Activated B cell treated with CpG ODN at 0.5 μM for 24 hours (primary cell): Measurements from ENCODE around the gene RLF. TPM values are rescaled to one million over a fixed set of nuclear protein-coding genes. Genes with fewer than 3 reads are reported as not detected.
A peak's percentile ranks its signal among the peaks of the same experiment; 100 is the strongest.

ENCODE experiments used
- ATAC-seq: fragments of 200-7000 bp; cut with Tn5 transposase; one replicate; pipeline ENCODE4 v1.10.0; 2021; ENCODE audit warnings: low read depth, mild to moderate bottlenecking, moderate library complexity
- CTCF ChIA-PET: fragments of 350-600 bp; sonication (Branson Sonifier 250); formaldehyde crosslinking; loops from one replicate; lab custom pipeline; 2021; ENCODE audit warnings: antibody characterized with exemption; lab: Charles Lee
- POLR2A ChIA-PET: fragments of 350-600 bp; sonication (Branson Sonifier 250); formaldehyde crosslinking; loops from one replicate; lab custom pipeline; 2021; ENCODE audit warnings: antibody characterized with exemption; lab: Charles Lee
- DNase-seq: peaks from one replicate; pipeline ENCODE4 v3.0.0; 2022
- H3K27ac Mint-ChIP-seq: one replicate; pipeline ENCODE4 v1.8.0; 2020; ENCODE audit warnings: mixed read lengths
- H3K27me3 Mint-ChIP-seq: one replicate; pipeline ENCODE4 v1.8.0; 2021; ENCODE audit warnings: mixed read lengths
- H3K36me3 Mint-ChIP-seq: one replicate; pipeline ENCODE4 v1.8.0; 2021; ENCODE audit warnings: low read depth, mixed read lengths
- H3K4me1 Mint-ChIP-seq: one replicate; pipeline ENCODE4 v1.8.0; 2021; ENCODE audit warnings: mixed read lengths
- H3K4me3 Mint-ChIP-seq: one replicate; pipeline ENCODE4 v1.8.0; 2020; ENCODE audit warnings: mild to moderate bottlenecking, mixed read lengths
- H3K9me3 Mint-ChIP-seq: one replicate; pipeline ENCODE4 v1.8.0; 2020; ENCODE audit warnings: mixed read lengths
- intact Hi-C: fragments of 100-400 bp; cut with micrococcal nuclease; formaldehyde crosslinking; loops from one replicate; pipeline ENCODE4 v1.15.1; 2024
- total RNA-seq: library from RNA; stranded (reverse); gene quantifications from 2 replicates; pipeline ENCODE4 v1.2.3, GENCODE V29; 2022
- TF ChIP-seq, protein P1 (sequence below): fragments of 200-600 bp; IDR thresholded peaks from one replicate; pipeline ENCODE4 v1.8.0; 2022; ENCODE audit warnings: antibody characterized with exemption, mild to moderate bottlenecking

Gene RLF, protein sequence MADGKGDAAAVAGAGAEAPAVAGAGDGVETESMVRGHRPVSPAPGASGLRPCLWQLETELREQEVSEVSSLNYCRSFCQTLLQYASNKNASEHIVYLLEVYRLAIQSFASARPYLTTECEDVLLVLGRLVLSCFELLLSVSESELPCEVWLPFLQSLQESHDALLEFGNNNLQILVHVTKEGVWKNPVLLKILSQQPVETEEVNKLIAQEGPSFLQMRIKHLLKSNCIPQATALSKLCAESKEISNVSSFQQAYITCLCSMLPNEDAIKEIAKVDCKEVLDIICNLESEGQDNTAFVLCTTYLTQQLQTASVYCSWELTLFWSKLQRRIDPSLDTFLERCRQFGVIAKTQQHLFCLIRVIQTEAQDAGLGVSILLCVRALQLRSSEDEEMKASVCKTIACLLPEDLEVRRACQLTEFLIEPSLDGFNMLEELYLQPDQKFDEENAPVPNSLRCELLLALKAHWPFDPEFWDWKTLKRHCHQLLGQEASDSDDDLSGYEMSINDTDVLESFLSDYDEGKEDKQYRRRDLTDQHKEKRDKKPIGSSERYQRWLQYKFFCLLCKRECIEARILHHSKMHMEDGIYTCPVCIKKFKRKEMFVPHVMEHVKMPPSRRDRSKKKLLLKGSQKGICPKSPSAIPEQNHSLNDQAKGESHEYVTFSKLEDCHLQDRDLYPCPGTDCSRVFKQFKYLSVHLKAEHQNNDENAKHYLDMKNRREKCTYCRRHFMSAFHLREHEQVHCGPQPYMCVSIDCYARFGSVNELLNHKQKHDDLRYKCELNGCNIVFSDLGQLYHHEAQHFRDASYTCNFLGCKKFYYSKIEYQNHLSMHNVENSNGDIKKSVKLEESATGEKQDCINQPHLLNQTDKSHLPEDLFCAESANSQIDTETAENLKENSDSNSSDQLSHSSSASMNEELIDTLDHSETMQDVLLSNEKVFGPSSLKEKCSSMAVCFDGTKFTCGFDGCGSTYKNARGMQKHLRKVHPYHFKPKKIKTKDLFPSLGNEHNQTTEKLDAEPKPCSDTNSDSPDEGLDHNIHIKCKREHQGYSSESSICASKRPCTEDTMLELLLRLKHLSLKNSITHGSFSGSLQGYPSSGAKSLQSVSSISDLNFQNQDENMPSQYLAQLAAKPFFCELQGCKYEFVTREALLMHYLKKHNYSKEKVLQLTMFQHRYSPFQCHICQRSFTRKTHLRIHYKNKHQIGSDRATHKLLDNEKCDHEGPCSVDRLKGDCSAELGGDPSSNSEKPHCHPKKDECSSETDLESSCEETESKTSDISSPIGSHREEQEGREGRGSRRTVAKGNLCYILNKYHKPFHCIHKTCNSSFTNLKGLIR (N-terminal part only)
- total RNA-seq: 18.1 and 19.2 TPM in 2 replicates

DNA sequence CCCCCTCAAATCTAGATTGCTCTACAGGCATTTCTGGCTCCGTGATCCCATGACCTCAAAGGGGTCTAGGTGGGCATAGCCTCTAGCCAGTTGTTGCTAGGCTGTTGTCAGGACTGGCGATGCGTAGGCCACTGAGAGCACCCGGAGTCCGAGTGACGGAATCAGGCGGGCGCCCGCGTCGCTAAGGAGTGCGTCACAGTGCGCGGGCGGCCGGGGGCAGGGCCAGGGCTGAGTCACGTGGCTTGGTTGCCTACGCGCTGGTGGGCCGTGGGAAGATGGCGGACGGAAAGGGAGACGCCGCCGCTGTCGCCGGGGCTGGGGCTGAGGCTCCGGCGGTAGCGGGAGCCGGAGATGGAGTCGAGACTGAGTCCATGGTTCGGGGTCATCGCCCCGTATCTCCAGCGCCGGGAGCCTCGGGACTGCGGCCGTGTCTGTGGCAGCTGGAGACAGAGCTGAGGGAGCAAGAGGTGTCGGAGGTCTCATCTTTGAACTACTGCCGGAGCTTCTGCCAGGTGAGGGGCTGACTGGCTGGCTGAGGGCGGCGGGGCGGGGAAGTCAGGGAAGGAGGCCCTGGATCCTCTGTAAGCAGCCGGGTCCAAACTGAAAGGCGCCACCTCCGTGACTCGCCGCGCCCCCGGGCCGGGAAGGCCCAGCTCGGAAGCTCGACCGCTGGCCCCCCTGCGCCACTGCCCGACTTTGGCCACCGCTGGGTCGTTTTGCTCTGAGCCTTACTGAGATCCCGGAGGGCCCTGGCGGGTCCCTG lies at the start of gene RLF:
RLF (plus strand) TSS at position 263 of the 763 bp plus-strand sequence; CDS start at position 276, 13 bp downstream.
- ChIA-PET POLR2A (interaction anchor here (0.5 to 3.0 kb wide), 17 partner anchors 8 to 538 kb away, joined by 3 to 12 read pairs (median 5); partner anchors contain the start of genes SMAP2 and ZMPSTE24), CTCF (interaction anchor here (1.1 to 2.7 kb wide), 5 partner anchors 9 to 243 kb away, joined by 3 to 13 read pairs (median 5); partner anchors contain the start of gene COL9A2)
- Mint-ChIP-seq H3K4me1 (peaks cover 22% of the 10 kb centered on the region), H3K27me3 (no peaks in the 10 kb centered on the region), H3K36me3 (peaks cover 4% of the 10 kb centered on the region), H3K27ac (no peak within 1 kb of the TSS), H3K9me3 (no peaks in the 10 kb centered on the region), H3K4me3 (no peak within 1 kb of the TSS)
- DNase-seq: peak; percentile 94
- intact Hi-C loops: loop anchor here (1.0 to 5.0 kb wide), 4 partner anchors 8 to 506 kb away; partner anchors contain the start of genes RIMS3 and ZMPSTE24
- peak; percentile 96 for ATAC-seq
- TF ChIP-seq, protein P1, sequence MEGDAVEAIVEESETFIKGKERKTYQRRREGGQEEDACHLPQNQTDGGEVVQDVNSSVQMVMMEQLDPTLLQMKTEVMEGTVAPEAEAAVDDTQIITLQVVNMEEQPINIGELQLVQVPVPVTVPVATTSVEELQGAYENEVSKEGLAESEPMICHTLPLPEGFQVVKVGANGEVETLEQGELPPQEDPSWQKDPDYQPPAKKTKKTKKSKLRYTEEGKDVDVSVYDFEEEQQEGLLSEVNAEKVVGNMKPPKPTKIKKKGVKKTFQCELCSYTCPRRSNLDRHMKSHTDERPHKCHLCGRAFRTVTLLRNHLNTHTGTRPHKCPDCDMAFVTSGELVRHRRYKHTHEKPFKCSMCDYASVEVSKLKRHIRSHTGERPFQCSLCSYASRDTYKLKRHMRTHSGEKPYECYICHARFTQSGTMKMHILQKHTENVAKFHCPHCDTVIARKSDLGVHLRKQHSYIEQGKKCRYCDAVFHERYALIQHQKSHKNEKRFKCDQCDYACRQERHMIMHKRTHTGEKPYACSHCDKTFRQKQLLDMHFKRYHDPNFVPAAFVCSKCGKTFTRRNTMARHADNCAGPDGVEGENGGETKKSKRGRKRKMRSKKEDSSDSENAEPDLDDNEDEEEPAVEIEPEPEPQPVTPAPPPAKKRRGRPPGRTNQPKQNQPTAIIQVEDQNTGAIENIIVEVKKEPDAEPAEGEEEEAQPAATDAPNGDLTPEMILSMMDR: no peak

DNA sequence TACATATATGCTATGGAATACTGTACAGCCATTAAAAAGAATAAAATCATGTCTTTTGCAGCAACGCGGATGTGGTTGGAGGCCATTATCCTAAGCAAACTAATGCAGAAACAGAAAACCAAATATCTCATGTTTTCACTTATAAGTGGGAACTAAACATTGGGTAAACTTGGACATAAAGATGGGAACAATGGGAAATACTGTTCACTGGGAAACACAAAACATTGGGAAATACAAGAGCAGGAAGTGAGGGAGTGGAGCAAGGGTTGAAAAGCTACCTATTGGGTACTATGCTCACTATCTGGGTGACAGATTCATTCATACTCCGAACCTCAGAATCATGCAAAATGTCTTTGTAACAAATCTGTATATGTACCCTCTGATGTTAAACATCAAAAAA lies 46.8 kb upstream of the RLF start:
- Mint-ChIP-seq H3K9me3 (peaks cover 15% of the 10 kb centered on the region), H3K4me3 (no peak overlapping the region), H3K4me1 (no peaks in the 10 kb centered on the region), H3K36me3 (peaks cover 8% of the 10 kb centered on the region), H3K27me3 (peaks cover 30% of the 10 kb centered on the region), H3K27ac (no peak overlapping the region)
- POLR2A ChIA-PET: no interaction called here
- TF ChIP-seq, protein P1: no peak
- DNase-seq (no peak), ATAC-seq (no peak)
- intact Hi-C loops: no loop called here
- CTCF ChIA-PET: no interaction called here

DNA sequence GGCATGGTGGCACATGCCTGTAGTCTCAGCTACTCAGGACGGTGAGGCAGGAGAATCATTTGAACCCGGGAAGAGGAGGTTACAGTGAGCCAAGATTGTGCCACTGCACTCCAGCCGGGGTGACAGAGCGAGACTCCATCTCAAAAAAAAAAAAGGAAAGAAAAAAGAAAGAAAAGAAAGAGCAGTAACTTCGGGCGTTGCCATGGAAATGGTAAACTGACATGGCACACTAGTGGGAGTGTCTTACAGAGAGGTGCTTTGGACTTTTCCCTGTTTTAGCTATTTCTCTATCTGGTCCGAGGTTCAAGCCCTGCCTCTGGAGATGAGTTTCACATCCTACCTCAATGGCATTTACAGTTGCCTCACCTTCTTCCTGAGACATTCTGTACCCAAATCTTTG lies 41.1 kb upstream of the RLF start:
- Mint-ChIP-seq H3K9me3 (no peaks in the 10 kb centered on the region), H3K27me3 (peaks cover 15% of the 10 kb centered on the region), H3K36me3 (no peaks in the 10 kb centered on the region), H3K4me3 (no peak overlapping the region), H3K4me1 (no peaks in the 10 kb centered on the region), H3K27ac (no peak overlapping the region)
- intact Hi-C loops: no loop called here
- TF ChIP-seq, protein P1: no peak
- ATAC-seq (no peak), DNase-seq (no peak)
- POLR2A ChIA-PET: interaction anchor here (0.7 kb wide), 1 partner anchor 32 kb away, joined by 3 read pairs; no protein-coding TSS in a partner anchor
- CTCF ChIA-PET: interaction anchor here (0.5 kb wide), 1 partner anchor 24 kb away, joined by 3 read pairs; no protein-coding TSS in a partner anchor

DNA sequence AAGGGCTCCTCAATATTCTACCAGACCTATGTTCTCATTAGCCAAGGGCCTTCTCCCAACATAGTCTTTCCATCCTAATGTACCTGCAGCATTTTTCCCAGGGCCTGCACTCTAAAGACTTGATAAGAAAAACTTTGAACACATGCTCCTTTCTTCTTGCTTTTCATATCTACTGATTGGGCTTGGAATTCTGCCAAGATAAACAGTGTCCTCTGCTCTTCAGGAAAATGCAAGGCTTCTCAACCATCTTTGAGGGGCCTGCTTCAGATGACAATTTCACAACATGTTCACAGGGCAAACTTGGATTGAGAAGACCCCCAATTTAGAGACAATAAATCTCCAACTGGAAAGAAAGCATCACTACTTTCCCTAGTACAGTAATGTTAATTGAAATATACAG lies 38.3 kb upstream of the RLF start:
- Mint-ChIP-seq H3K36me3 (no peaks in the 10 kb centered on the region), H3K27ac (no peak overlapping the region), H3K4me1 (no peaks in the 10 kb centered on the region), H3K4me3 (no peak overlapping the region), H3K27me3 (peaks cover 7% of the 10 kb centered on the region), H3K9me3 (no peaks in the 10 kb centered on the region)
- POLR2A ChIA-PET: no interaction called here
- DNase-seq: no peak
- TF ChIP-seq, protein P1: no peak
- CTCF ChIA-PET: no interaction called here
- ATAC-seq: no peak
- intact Hi-C loops: no loop called here
